Hypothalamus (tissue), 51 donors: Measurements from ENCODE around the gene TRNT1.

Source experiments
- DNase-seq, 51 donors: peaks; one replicate each; lab custom pipeline; 2025; lab: John Stamatoyannopoulos, UW

The TRNT1 gene

DNA sequence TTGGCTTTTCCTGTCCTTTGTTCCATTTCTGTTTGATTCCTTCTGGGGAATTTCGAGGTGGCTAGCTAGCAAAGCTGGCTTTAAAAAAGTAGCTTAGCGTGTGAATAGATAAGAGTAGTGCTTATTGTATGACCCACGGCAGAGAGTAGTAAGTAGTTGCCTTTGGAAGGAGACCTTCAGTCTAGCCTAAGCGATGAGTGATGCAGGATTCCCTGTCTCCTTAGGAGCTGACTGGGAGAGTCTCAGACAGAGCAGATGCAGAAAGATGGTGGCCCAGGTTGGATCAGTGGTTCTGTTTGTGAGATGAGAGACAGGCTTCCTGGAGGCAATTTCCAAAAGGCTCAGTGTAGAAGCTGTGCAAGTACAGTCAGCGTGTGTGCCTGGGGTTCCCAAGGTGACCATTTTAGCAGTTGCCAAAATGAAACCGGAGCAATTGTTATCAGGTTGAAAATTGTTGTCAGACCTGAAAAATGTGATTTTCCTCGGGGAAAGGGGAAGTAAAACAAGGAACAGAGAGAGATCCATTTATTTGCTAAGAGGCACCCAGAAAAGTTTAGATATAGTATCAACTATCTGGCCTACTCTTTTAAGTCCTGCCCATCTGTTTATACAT lies 15.9 kb upstream of the TRNT1 start:
- DNase-seq: no peak

- DNase-seq: no peak
Observed at GRCh38 chr3:3113042-3113709, 13.6 kb upstream of the TRNT1 start.

DNA sequence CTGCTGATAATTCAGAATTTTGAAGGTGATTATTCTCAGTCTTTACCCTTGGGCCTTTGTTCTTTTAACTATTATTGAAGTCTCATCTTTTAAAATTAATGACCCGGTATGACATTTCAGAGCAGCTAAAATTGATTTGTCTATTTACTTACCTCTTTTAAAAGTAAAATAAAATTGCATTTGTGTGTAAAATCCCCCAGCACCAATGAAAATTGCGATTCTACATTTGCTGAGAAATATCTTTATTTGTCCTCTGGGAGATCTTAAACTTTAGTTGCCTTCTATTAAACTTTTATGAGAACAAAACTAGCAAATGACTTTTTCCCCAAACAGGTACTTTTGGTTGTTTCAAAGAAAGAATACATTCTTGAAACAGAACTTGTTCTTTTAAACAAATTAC lies 9.1 kb upstream of the TRNT1 start:
- DNase-seq: no peak

- no peak for DNase-seq
Observed at GRCh38 chr3:3119393-3119851, 7.3 kb upstream of the TRNT1 start.

- peak in 1 of 51 donors; percentile 2 for DNase-seq
Observed at GRCh38 chr3:3125977-3126376, 763 bp upstream of the TRNT1 start.

DNA sequence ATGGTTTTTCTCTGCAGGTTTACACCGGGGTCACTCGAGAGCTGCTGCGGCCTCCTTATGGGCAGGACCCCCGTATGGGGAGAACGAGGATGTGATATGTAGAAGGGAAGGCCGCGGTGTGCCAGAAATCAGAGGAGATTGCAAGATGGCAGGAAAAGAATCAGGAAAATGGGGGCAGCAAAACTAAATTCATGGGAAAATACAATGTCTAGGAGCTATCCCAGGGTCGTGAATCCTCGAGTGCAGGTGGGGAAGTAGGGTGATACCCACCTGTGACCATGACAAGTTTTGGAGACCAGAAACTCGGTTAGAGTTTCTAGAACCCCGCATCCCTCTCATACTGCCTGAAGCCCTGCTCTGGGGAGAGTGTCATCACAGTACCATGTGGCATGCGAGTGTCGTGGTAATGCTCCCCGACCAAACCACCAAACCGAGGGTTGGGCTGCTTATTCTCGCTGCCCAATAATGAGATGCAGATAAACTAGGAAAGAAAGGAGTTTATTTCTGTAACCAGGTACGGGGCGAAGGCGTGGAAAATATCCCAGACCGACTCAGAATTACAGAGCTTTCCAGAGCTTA lies 781 bp downstream of the TRNT1 start:
- peak in 1 of 51 donors; percentile 1 for DNase-seq

DNA sequence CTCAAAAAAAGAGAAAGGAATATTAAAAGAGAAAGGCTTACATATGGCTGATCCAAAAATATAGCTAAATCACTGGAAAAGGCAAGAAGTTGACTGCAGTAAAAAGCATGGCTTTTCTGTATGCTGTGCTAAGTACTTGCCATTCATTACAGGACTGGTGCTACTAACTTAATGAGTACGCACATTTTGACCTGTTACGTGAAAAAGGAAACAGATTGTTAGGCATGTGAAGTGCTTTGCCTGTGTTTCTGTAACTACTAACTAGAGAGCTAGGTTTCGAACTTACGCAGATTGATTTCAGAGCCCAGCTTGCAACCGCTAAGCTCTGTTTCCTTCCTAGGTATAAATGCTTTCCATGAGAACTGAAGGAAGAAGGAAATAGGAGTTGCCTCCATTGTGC lies 2.8 kb downstream of the TRNT1 start:
- DNase-seq: no peak

DNA sequence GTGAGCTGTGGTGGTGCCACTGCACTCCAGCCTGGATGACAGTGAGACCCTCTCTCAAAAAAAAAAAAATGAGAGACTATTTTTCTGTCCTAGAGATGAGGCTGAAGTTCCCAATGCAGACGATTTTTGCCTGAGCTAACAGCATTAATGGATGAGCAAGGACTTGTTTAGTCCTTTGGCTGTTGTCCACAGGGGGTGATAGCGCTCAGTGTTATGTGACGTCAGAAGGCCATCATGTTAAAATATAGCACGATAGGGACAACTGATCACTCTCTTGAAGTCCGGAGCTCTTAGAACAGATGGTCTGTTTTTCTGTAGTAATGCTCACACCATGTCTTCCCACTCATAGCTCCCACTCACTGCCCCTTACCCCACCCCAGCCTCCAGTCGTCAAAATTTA lies 6.8 kb downstream of the TRNT1 start:
- no peak for DNase-seq

GRCh38 chr3:3134750-3135448 lies 8.2 kb downstream of the TRNT1 start:
- DNase-seq: peak in 2 of 51 donors; percentile 28 to 34

- DNase-seq: no peak
Observed at GRCh38 chr3:3137526-3137925, 10.8 kb downstream of the TRNT1 start.

DNA sequence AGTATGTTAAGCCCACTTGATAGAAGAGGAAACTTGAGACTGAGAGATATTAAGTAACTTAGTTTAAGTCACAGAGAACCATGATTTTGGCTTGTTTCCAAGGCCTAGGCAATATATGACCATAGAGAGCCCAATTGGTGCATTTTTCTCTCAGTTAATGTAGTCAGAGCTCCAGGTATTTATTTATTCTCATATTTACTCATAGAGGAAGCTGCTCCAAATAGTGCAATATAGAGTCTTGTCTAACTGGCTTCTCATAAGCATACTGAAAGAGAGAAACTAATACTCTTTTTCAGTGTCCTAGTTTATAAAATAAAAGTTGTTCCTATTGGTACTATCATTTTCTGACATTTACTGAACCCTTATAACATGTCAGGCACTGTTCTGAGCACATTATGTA lies 15.2 kb downstream of the TRNT1 start:
- no peak for DNase-seq

DNA sequence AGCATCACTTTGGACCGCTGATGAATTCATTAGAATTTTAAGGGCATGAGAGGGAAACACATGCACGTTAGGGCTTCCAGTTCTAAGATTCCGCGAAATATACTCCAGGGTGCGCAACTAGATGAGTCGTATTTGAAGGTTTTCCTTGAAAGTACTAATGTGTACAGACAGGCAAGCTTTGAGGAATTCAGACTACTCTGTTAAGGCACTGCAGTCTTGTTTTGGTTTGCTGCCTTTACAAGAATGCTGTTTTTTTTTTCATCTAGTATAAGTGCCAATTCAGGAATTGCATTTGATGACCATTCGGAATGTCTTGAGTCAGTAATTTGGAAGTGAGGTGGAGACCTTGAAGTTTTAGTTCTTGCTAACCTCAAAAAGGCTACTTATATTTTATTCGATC lies 19.1 kb downstream of the TRNT1 start:
- no peak for DNase-seq

- DNase-seq: no peak
Observed at GRCh38 chr3:3149560-3149959, 22.8 kb downstream of the TRNT1 start.

- DNase-seq: no peak
Observed at GRCh38 chr3:3151513-3151912, 24.8 kb downstream of the TRNT1 start.

DNA sequence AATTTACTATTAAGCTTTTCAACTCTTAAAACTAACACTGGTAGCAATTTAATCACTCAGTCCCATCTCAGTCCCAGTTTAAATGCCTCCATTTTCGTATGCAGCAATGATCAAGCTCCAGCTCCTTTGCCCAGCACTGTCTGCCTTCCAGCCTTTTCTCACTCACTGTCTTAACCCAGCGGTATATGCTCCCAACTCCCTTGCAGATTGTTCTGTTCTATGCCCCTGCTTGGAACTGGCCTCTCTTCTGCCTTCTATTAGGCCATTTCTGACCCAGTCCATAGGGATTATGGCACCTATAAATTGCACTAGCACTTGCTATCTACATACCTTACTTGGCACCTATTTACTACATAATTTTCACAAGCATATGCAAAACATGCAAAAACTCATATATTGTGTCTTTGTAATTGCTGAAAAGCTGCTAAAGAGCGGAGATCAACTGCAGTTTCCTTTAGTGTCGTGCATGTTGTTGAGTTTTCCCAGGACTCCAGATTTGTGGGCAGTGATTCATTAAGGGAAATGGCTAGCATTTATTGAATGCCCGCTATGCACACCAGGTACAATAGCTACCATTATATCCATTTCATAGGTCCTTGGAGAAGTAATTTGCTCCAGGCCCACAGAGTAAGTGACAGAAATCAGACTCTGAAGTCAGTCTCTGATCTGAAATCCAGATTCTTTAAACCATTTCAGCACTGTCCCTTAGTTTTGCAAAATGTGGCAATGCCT lies 28.3 kb downstream of the TRNT1 start:
- DNase-seq: no peak

DNA sequence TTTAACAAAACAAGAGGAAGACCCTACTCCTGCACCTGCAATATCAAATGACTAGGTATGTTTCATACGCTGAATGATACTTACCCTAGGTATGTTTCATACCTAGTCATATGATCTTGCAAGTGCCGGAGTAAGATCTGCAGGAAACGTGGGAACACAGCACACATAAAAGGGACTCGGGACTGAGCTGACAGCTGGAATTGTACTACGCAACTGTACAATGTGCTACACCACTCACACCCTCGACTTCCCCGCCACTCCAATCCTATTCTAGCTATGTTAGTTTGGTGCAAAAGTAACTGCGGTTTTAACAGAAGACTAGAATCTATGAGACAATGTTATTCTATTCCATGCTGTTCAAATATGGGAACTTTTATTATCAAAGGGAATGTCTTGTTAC lies 30.7 kb downstream of the TRNT1 start:
- DNase-seq: no peak

DNA sequence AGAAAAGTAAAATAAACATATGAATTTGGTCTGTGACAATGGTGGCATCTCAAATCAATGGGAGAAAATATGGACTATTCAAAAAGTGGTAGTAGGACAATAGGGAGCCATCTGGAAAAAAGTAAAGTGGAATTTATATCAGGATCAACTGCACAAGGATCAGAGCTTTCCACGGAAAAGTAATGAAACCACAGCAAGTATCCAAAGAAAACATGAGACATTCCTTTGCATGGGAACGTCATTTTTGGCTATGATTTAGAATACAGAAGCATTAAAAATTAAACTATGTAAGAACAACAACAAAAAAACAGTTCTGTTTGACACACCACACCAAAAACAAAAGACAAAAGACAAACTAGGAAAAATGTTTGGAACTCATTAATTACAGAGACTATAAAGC lies 34.1 kb downstream of the TRNT1 start:
- no peak for DNase-seq

DNA sequence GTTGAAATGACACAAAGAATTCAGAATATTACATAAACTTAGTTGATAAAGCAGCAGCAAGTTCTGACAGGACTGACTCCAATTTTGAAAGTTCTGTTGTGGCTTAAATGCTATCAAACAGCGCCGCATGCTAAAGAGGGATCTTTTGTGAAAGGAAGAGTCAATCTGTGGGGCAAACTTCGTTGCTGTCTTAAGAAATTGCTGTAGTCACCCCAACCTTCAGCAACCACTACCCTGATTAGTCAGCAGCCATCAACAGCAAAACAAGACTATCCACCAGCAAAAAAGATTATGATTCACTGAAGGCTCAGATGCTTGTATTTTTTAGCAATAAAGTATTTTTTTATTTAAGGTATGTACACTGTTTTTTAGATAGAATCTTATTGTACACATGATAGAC lies 38.5 kb downstream of the TRNT1 start:
- DNase-seq: no peak

- no peak for DNase-seq
Observed at GRCh38 chr3:3165650-3166049, 38.9 kb downstream of the TRNT1 start.

- DNase-seq: no peak
Observed at GRCh38 chr3:3170998-3171397, 44.3 kb downstream of the TRNT1 start.

- no peak for DNase-seq
Observed at GRCh38 chr3:3172627-3173026, 45.9 kb downstream of the TRNT1 start.
